Naive B cell (primary cell): Measurements from ENCODE around the gene MAST4. TPM values are rescaled to one million over a fixed set of nuclear protein-coding genes. Genes with fewer than 3 reads are reported as not detected.

ENCODE experiments used
- ATAC-seq, 2 donors: fragments of 150-1000 bp; cut with Tn5 transposase; 2 replicates each; pipeline ENCODE4 v1.10.0; 2021; ENCODE audit warnings: low read depth in 2 of 2, mild to moderate bottlenecking in 2 of 2, moderate library complexity in 2 of 2
- DNase-seq: peaks from one replicate; pipeline ENCODE4 v3.0.0; 2022
- H3K27ac Mint-ChIP-seq, 6 donors: one replicate each; pipeline ENCODE4 v1.8.0; 2020 to 2022; ENCODE audit warnings: mild to moderate bottlenecking in 6 of 6, mixed read lengths in 6 of 6, moderate library complexity in 5 of 6, inconsistent platforms in 2 of 6
- H3K27me3 Mint-ChIP-seq, 3 donors: one replicate each; pipeline ENCODE4 v1.8.0; 2021 to 2022; ENCODE audit warnings: mixed read lengths in 3 of 3, mild to moderate bottlenecking in 1 of 3
- H3K36me3 Mint-ChIP-seq, 2 donors: one replicate each; pipeline ENCODE4 v1.8.0; 2020 to 2022; ENCODE audit warnings: mixed read lengths in 2 of 2, inconsistent platforms in 1 of 2, mild to moderate bottlenecking in 1 of 2
- H3K4me1 Mint-ChIP-seq, 3 donors: one replicate each; pipeline ENCODE4 v1.8.0; 2020 to 2022; ENCODE audit warnings: mixed read lengths in 3 of 3, inconsistent platforms in 1 of 3, mild to moderate bottlenecking in 1 of 3, moderate library complexity in 1 of 3
- H3K4me3 Mint-ChIP-seq, 8 donors: one replicate each; pipeline ENCODE4 v1.8.0; 2020 to 2022; ENCODE audit warnings: mild to moderate bottlenecking in 8 of 8, mixed read lengths in 8 of 8, moderate library complexity in 8 of 8, inconsistent platforms in 2 of 8
- H3K9me3 Mint-ChIP-seq, 7 donors: one replicate each; pipeline ENCODE4 v1.8.0; 2020 to 2022; ENCODE audit warnings: mixed read lengths in 7 of 7, mild to moderate bottlenecking in 5 of 7, inconsistent platforms in 2 of 7, moderate library complexity in 1 of 7
- polyA plus RNA-seq, 6 donors: library from polyadenylated mRNA; unstranded; fragments of 300-500 nt; fragmentation: Illumina TruSeq; gene quantifications; one replicate each; pipeline ENCODE4 v1.2.3, GENCODE V29; 2021; ENCODE audit warnings: low read depth in 6 of 6

MAST4 gene
- polyA plus RNA-seq, 6 donors from 2014 or later = 0.17 to 2.3 (median 1.3) TPM

DNA sequence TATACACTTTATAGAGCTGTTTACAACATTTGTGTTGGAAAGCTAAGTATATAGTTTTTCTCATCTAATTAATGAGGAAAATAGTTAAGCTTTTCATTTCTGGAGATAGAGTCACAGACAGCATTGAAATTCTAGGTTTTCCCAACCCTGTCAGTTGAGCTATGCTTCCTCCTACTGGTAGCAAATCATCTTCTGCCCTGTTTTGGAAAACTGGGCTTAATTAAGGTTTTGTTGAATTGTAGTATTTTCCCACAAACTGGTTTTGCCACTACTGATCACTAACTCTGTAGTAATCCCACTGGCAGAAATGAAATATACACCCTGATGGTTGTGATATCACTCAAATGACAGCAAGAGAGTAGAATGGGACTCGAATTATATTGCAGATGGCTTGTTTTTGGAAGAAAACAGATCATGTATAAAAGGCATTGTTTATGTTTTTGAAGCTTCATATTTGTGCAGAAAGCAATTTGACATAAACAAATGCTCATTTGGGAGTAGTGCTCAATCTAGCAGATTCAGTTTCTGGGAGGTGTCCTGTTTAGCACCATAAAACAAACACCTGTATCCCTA is 553.8 kb downstream of the MAST4 start:
- Mint-ChIP-seq H3K9me3 (no peaks in the 10 kb centered on the region), H3K27me3 (no peaks in the 10 kb centered on the region), H3K4me3 (no peak overlapping the region), H3K36me3 (no peaks in the 10 kb centered on the region), H3K4me1 (no peaks in the 10 kb centered on the region), H3K27ac (no peak overlapping the region)
- ATAC-seq (no peak), DNase-seq (no peak)

DNA sequence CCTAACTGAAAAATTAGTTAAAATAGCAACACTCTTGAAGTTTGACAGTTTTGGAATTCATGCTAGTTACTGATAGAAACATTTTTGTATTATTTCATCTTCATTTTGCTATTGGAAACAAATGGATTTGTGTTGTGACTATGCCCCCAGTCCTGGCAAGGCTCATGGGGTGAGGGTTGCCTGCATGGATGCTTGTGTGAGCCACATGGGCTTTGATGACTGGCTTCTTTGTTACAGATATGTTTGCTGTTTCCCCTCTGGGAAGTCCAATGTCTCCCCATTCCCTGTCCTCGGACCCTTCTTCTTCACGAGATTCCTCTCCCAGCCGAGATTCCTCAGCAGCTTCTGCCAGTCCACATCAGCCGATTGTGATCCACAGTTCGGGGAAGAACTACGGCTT is 556.2 kb downstream of the MAST4 start:
- ATAC-seq (no peak), DNase-seq (no peak)
- Mint-ChIP-seq H3K9me3 (no peaks in the 10 kb centered on the region), H3K4me1 (peaks cover 6 to 10% (median 9%) of the 10 kb centered on the region in 3 donors), H3K36me3 (no peaks in the 10 kb centered on the region), H3K27me3 (no peaks in the 10 kb centered on the region), H3K27ac (peak overlapping the region in 1 of 6 donors; percentile 5), H3K4me3 (no peak overlapping the region)

DNA sequence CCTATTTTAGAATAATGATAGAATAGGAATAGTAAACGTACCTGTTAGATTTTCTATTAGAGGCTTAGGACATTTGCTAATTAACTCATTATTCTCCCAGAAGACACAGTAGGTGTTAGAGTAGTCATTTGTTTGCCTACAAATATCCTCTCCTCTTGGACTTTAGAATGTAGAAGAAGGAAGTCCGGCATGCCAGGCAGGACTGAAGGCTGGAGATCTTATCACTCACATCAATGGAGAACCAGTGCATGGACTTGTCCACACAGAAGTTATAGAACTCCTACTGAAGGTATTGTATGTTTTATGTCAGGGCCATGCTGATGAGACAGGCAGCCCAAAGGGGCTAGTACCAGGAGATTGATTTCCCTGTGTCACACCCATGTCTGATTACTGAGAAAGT is 557.1 kb downstream of the MAST4 start:
- H3K27me3 Mint-ChIP-seq = no peaks in the 10 kb centered on the region
- ATAC-seq (no peak), DNase-seq (no peak)
- H3K27ac Mint-ChIP-seq = no peak overlapping the region
- H3K4me1 Mint-ChIP-seq = peaks cover 8 to 12% (median 12%) of the 10 kb centered on the region in 3 donors
- H3K36me3 Mint-ChIP-seq = no peaks in the 10 kb centered on the region
- no peaks in the 10 kb centered on the region for H3K9me3 Mint-ChIP-seq
- no peak overlapping the region for H3K4me3 Mint-ChIP-seq

DNA sequence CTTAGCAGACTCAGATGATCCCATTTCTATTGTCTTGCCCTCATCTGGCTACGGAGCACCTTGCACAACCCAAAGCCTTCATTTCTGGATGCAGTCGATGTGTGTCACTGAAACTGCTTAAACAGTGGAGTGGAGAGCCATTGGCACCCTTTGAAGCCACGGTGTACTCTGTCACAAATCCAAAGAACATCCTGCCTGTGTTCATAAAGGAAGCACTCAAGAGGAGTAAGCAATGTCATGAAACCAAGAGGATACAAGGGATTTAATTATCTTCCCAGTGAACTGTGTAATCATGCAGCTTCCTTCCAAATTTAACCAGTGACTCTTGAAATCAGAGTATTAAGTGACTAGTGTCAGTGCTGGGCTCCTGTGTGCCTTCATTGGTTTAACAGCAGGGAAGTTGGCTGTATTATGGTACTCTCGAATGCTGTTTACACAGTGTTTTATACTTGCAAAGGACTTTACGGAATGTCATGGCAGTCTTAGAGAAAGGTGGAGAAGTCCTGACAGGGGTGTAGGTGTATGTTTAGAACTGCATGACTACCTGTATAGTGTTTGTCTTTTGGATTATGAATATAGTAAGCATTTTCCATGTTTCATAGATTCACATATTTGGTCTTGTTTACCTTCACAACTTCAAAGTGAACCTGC is 558.5 kb downstream of the MAST4 start:
- H3K27me3 Mint-ChIP-seq = no peaks in the 10 kb centered on the region
- H3K27ac Mint-ChIP-seq = peak overlapping the region in 2 of 6 donors; percentile 34 to 69
- H3K9me3 Mint-ChIP-seq = no peaks in the 10 kb centered on the region
- H3K4me3 Mint-ChIP-seq = no peak overlapping the region
- peaks cover 12% of the 10 kb centered on the region in 3 donors for H3K4me1 Mint-ChIP-seq
- no peaks in the 10 kb centered on the region for H3K36me3 Mint-ChIP-seq
- ATAC-seq = no peak
- no peak for DNase-seq

DNA sequence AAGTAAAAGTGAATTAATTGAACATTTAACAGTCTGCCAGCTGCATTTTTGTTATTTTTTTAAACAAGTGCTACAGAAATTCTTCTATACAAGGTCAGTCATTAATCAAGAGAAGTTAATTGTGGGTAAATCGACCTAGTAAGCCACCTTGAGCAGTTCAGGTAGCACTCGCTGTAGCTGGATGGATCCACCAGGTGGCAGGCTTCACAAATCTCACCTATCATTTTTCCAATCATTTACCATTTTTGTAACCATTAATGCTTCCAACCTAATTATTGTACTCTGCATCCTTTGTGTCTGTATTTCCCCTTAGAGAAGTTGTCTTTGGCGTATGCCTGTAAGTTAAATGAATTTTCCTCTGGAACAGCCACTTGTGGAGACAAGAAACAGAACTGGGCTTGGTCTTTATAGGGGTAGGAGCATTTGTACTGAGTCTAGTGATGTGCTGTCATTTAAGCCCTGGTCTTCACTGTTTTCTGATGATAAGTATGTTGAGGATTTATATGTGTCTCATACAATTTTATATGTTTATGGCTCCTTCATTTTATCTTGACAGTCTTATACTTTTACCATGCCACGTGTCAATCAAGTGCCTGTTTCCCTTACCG is 560.9 kb downstream of the MAST4 start:
- Mint-ChIP-seq H3K27me3 (no peaks in the 10 kb centered on the region), H3K4me3 (peak overlapping the region in 1 of 8 donors; percentile 4), H3K9me3 (no peaks in the 10 kb centered on the region), H3K27ac (peak overlapping the region in 3 of 6 donors; percentile 22 to 88 (median 22)), H3K4me1 (peaks cover 12 to 25% (median 20%) of the 10 kb centered on the region in 3 donors), H3K36me3 (no peaks in the 10 kb centered on the region)
- peak; percentile 42 for DNase-seq
- ATAC-seq = peak; percentile 48 to 70

DNA sequence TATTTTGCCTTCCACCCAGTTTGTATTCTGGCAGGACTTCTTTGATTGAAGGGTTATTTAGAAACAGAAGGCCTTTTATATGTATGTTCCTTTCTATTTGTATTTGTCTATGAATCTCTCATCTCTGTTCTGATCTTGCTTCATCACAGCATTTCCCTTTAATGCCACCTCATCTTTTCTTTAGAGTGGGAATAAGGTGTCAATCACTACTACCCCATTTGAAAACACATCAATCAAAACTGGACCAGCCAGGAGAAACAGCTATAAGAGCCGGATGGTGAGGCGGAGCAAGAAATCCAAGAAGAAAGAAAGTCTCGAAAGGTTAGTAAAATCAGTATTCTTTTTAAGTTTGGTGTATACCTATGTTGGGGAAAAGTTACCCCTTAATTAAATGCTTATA is 564.1 kb downstream of the MAST4 start:
- Mint-ChIP-seq H3K36me3 (no peaks in the 10 kb centered on the region), H3K4me3 (no peak overlapping the region), H3K9me3 (no peaks in the 10 kb centered on the region), H3K27ac (peak overlapping the region in 5 of 6 donors; percentile 10 to 88 (median 78)), H3K4me1 (peaks cover 12 to 29% (median 25%) of the 10 kb centered on the region in 3 donors), H3K27me3 (no peaks in the 10 kb centered on the region)
- no peak for DNase-seq
- ATAC-seq = no peak

DNA sequence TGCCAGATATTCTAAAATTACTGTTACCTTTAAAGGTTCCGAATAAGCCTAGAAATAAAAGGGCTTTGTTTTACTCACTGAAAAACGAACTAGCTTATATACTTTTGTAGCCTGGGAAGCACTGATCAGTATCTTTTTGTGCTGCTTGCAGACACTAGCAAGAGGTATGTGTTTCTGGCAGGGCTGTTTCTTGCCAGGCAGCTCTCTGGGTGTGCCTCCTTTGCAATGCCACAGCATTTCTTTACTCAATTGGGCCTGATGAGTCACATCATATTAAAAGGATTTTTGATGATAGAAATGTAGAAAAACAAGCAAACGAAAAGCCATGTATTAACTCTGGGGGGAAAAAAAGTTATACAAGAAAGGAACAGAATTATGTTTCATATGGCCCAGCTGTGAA is 564.8 kb downstream of the MAST4 start:
- Mint-ChIP-seq H3K36me3 (no peaks in the 10 kb centered on the region), H3K4me3 (no peak overlapping the region), H3K27ac (peak overlapping the region in 4 of 6 donors; percentile 1 to 70 (median 6)), H3K27me3 (no peaks in the 10 kb centered on the region), H3K9me3 (no peaks in the 10 kb centered on the region), H3K4me1 (peaks cover 12 to 32% (median 29%) of the 10 kb centered on the region in 3 donors)
- no peak for ATAC-seq
- no peak for DNase-seq

DNA sequence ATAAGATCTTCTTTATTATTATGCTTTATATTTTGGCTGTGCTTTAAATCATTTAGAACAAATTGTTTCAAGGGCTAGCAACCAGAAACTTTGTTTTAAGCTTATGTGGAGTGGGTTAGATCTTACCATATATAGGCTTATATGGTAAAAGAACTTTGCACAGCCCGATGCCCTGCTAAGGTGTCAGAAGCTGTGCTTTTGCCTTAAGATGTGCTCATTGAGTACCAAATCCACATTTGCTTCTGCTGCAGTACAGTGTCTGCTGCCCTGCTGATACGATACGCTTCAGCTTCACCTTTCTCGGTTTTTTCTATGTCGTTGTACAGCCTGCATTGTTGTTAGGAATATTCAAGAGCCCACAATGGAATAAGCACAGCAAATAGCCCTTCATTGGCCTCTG is 565.6 kb downstream of the MAST4 start:
- H3K27me3 Mint-ChIP-seq = no peaks in the 10 kb centered on the region
- DNase-seq = no peak
- H3K4me1 Mint-ChIP-seq = peaks cover 10 to 35% (median 33%) of the 10 kb centered on the region in 3 donors
- no peak overlapping the region for H3K4me3 Mint-ChIP-seq
- peak overlapping the region in 1 of 6 donors; percentile 70 for H3K27ac Mint-ChIP-seq
- no peaks in the 10 kb centered on the region for H3K9me3 Mint-ChIP-seq
- no peaks in the 10 kb centered on the region for H3K36me3 Mint-ChIP-seq
- no peak for ATAC-seq

DNA sequence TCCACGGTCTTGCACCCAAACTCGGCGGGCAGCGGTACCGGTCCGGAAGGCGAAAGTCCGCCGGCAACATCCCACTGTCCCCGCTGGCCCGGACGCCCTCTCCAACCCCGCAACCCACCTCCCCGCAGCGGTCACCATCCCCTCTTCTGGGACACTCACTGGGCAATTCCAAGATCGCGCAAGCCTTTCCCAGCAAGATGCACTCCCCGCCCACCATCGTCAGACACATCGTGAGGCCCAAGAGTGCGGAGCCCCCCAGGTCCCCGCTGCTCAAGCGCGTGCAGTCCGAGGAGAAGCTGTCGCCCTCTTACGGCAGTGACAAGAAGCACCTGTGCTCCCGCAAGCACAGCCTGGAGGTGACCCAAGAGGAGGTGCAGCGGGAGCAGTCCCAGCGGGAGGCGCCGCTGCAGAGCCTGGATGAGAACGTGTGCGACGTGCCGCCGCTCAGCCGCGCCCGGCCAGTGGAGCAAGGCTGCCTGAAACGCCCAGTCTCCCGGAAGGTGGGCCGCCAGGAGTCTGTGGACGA is 567.1 kb downstream of the MAST4 start:
- H3K36me3 Mint-ChIP-seq = no peaks in the 10 kb centered on the region
- peaks cover 13 to 41% (median 38%) of the 10 kb centered on the region in 3 donors for H3K4me1 Mint-ChIP-seq
- ATAC-seq = no peak
- H3K27ac Mint-ChIP-seq = no peak overlapping the region
- no peak for DNase-seq
- no peaks in the 10 kb centered on the region for H3K27me3 Mint-ChIP-seq
- no peaks in the 10 kb centered on the region for H3K9me3 Mint-ChIP-seq
- H3K4me3 Mint-ChIP-seq = peak overlapping the region in 1 of 8 donors; percentile 4

DNA sequence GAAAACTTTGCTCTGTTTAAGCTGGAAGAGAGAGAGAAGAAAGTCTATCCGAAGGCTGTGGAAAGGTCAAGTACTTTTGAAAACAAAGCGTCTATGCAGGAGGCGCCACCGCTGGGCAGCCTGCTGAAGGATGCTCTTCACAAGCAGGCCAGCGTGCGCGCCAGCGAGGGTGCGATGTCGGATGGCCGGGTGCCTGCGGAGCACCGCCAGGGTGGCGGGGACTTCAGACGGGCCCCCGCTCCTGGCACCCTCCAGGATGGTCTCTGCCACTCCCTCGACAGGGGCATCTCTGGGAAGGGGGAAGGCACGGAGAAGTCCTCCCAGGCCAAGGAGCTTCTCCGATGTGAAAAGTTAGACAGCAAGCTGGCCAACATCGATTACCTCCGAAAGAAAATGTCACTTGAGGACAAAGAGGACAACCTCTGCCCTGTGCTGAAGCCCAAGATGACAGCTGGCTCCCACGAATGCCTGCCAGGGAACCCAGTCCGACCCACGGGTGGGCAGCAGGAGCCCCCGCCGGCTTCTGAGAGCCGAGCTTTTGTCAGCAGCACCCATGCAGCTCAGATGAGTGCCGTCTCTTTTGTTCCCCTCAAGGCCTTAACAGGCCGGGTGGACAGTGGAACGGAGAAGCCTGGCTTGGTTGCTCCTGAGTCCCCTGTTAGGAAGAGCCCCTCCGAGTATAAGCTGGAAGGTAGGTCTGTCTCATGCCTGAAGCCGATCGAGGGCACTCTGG is 567.8 kb downstream of the MAST4 start:
- H3K27me3 Mint-ChIP-seq = no peaks in the 10 kb centered on the region
- H3K27ac Mint-ChIP-seq = peak overlapping the region in 2 of 6 donors; percentile 78 to 88
- ATAC-seq (no peak), DNase-seq (no peak)
- peaks cover 14 to 43% (median 38%) of the 10 kb centered on the region in 3 donors for H3K4me1 Mint-ChIP-seq
- no peaks in the 10 kb centered on the region for H3K36me3 Mint-ChIP-seq
- H3K9me3 Mint-ChIP-seq = no peaks in the 10 kb centered on the region
- H3K4me3 Mint-ChIP-seq = peak overlapping the region in 1 of 8 donors; percentile 22

DNA sequence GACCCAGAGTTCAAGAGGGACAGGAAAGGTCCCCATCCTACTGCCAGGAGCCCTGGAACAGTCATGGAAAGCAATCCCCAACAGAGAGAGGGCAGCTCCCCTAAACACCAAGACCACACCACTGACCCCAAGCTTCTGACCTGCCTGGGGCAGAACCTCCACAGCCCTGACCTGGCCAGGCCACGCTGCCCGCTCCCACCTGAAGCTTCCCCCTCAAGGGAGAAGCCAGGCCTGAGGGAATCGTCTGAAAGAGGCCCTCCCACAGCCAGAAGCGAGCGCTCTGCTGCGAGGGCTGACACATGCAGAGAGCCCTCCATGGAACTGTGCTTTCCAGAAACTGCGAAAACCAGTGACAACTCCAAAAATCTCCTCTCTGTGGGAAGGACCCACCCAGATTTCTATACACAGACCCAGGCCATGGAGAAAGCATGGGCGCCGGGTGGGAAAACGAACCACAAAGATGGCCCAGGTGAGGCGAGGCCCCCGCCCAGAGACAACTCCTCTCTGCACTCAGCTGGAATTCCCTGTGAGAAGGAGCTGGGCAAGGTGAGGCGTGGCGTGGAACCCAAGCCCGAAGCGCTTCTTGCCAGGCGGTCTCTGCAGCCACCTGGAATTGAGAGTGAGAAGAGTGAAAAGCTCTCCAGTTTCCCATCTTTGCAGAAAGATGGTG is 568.8 kb downstream of the MAST4 start:
- ATAC-seq = no peak
- Mint-ChIP-seq H3K27me3 (no peaks in the 10 kb centered on the region), H3K27ac (peak overlapping the region in 4 of 6 donors; percentile 58 to 88 (median 76)), H3K36me3 (no peaks in the 10 kb centered on the region), H3K4me3 (peak overlapping the region in 5 of 8 donors; percentile 22 to 86 (median 51)), H3K4me1 (peaks cover 14 to 43% (median 31%) of the 10 kb centered on the region in 3 donors), H3K9me3 (no peaks in the 10 kb centered on the region)
- DNase-seq = no peak

DNA sequence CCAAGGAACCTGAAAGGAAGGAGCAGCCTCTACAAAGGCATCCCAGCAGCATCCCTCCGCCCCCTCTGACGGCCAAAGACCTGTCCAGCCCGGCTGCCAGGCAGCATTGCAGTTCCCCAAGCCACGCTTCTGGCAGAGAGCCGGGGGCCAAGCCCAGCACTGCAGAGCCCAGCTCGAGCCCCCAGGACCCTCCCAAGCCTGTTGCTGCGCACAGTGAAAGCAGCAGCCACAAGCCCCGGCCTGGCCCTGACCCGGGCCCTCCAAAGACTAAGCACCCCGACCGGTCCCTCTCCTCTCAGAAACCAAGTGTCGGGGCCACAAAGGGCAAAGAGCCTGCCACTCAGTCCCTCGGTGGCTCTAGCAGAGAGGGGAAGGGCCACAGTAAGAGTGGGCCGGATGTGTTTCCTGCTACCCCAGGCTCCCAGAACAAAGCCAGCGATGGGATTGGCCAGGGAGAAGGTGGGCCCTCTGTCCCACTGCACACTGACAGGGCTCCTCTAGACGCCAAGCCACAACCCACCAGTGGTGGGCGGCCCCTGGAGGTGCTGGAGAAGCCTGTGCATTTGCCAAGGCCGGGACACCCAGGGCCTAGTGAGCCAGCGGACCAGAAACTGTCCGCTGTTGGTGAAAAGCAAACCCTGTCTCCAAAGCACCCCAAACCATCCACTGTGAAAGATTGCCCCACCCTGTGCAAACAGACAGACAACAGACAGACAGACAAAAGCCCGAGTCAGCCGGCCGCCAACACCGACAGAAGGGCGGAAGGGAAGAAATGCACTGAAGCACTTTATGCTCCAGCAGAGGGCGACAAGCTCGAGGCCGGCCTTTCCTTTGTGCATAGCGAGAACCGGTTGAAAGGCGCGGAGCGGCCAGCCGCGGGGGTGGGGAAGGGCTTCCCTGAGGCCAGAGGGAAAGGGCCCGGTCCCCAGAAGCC is 569.6 kb downstream of the MAST4 start:
- H3K4me1 Mint-ChIP-seq = peaks cover 14 to 38% (median 26%) of the 10 kb centered on the region in 3 donors
- no peaks in the 10 kb centered on the region for H3K27me3 Mint-ChIP-seq
- DNase-seq (peak; percentile 71), ATAC-seq (peak; percentile 90)
- H3K4me3 Mint-ChIP-seq = peak overlapping the region; percentile 77 to 93 (median 87)
- H3K27ac Mint-ChIP-seq = peak overlapping the region; percentile 86 to 96 (median 92)
- H3K9me3 Mint-ChIP-seq = no peaks in the 10 kb centered on the region
- no peaks in the 10 kb centered on the region for H3K36me3 Mint-ChIP-seq
